B cell (primary cell): ENCODE measurements around the gene ADH4. TPM values are rescaled to one million over a fixed set of nuclear protein-coding genes. Genes with fewer than 3 reads are reported as not detected.

ENCODE experiments used
- ATAC-seq: fragments of 200-7000 bp; cut with Tn5 transposase; one replicate; pipeline ENCODE4 v1.10.0; 2021; ENCODE audit warnings: low read depth, mild to moderate bottlenecking, moderate number of reproducible peaks, moderate library complexity
- CTCF ChIA-PET: fragments of 350-600 bp; sonication (Branson Sonifier 250); formaldehyde crosslinking; loops from one replicate; lab custom pipeline; 2021; ENCODE audit warnings: antibody characterized with exemption, inconsistent platforms; lab: Charles Lee
- POLR2A ChIA-PET: fragments of 350-600 bp; sonication (Branson Sonifier 250); formaldehyde crosslinking; loops from one replicate; lab custom pipeline; 2021; ENCODE audit warnings: antibody characterized with exemption; lab: Charles Lee
- DNase-seq: peaks from one replicate; pipeline ENCODE4 v3.0.0; 2013
- H2AFZ ChIP-seq: 2 replicates; pipeline ENCODE4 v1.6.1; 2012; ENCODE audit warnings: mild to moderate bottlenecking, low read depth, low read length; ENCODE audit not compliant: insufficient read depth, poor library complexity, severe bottlenecking
- H3K27ac ChIP-seq, 2 donors: 1 replicate in 1 of 2; 2 replicates in 1 of 2; pipeline ENCODE4 v1.5.1; 2012 to 2013; ENCODE audit warnings: low read length in 2 of 2, mild to moderate bottlenecking in 2 of 2, moderate library complexity in 1 of 2
- H3K27me3 ChIP-seq, 4 experiments: fragments of 200-600 bp in 1 of 4; sonication (generic) in 1 of 4; replicated peaks in 1 of 4; 1 replicate in 2 of 4; 2 replicates in 2 of 4; pipeline versions ENCODE4 v1.6.1 to v1.7.0; 2013 to 2016; ENCODE audit warnings: low read length in 3 of 4, mild to moderate bottlenecking in 2 of 4, mixed read lengths in 1 of 4, moderate library complexity in 1 of 4; ENCODE audit not compliant: insufficient read depth in 4 of 4, control insufficient read depth in 3 of 4; ENCODE audit errors: control extremely low read depth in 1 of 4
- H3K36me3 ChIP-seq, 2 experiments: replicated peaks in 1 of 2; 1 replicate in 1 of 2; 2 replicates in 1 of 2; pipeline versions ENCODE4 v1.6.1 to v1.7.1; 2013; ENCODE audit warnings: low read length in 1 of 2; ENCODE audit not compliant: insufficient read depth in 2 of 2, control insufficient read depth in 1 of 2; ENCODE audit errors: control extremely low read depth in 1 of 2, extremely low read depth in 1 of 2
- H3K4me1 ChIP-seq, 2 donors: fragments of 200-600 bp in 1 of 2; sonication (generic) in 1 of 2; 1 replicate in 1 of 2; 2 replicates in 1 of 2; pipeline versions ENCODE4 v1.5.1 to v1.6.1; 2013 to 2017; ENCODE audit warnings: low read length in 2 of 2; ENCODE audit not compliant: control insufficient read depth in 2 of 2, insufficient read depth in 2 of 2
- H3K4me2 ChIP-seq: replicated peaks from 2 replicates; pipeline ENCODE3; 2012; ENCODE audit warnings: mild to moderate bottlenecking, low read depth, low read length; ENCODE audit not compliant: poor library complexity, severe bottlenecking
- H3K4me3 ChIP-seq, 5 experiments: fragments of 200-600 bp in 1 of 5; sonication (generic) in 1 of 5; 1 replicate in 3 of 5; 2 replicates in 2 of 5; pipeline versions ENCODE4 v1.5.1 to v1.7.0; 2011 to 2016; ENCODE audit warnings: low read length in 4 of 5, mild to moderate bottlenecking in 4 of 5, low read depth in 2 of 5, control low read depth in 1 of 5, moderate library complexity in 1 of 5; ENCODE audit not compliant: insufficient read depth in 1 of 5; ENCODE audit errors: control extremely low read depth in 1 of 5, extremely low read depth in 1 of 5
- H3K79me2 ChIP-seq: fragments of 200-600 bp; sonication (generic); one replicate; pipeline ENCODE4 v1.6.0; 2016; ENCODE audit warnings: low read length; ENCODE audit not compliant: control insufficient read depth, insufficient read depth
- H3K9ac ChIP-seq: fragments of 200-600 bp; sonication (generic); 2 replicates; pipeline ENCODE4 v1.6.1; 2017; ENCODE audit warnings: mild to moderate bottlenecking, low read length, moderate library complexity
- H3K9me3 ChIP-seq, 3 donors: one replicate each; pipeline versions ENCODE4 v1.6.1 to v1.7.1; 2013; ENCODE audit warnings: low read length in 2 of 3; ENCODE audit not compliant: control insufficient read depth in 2 of 3, insufficient read depth in 1 of 3; ENCODE audit errors: control extremely low read depth in 1 of 3
- H4K20me1 ChIP-seq: 2 replicates; pipeline ENCODE4 v1.6.0; 2012; ENCODE audit warnings: mild to moderate bottlenecking, low read length; ENCODE audit not compliant: insufficient read depth, control insufficient read depth, poor library complexity, severe bottlenecking
- H3K27ac Mint-ChIP-seq: one replicate; pipeline ENCODE4 v1.8.0; 2021; ENCODE audit warnings: mixed read lengths
- H3K27me3 Mint-ChIP-seq: one replicate; pipeline ENCODE4 v1.8.0; 2021; ENCODE audit warnings: mixed read lengths
- H3K4me1 Mint-ChIP-seq: one replicate; pipeline ENCODE4 v1.8.0; 2021; ENCODE audit warnings: mixed read lengths
- H3K4me3 Mint-ChIP-seq: one replicate; pipeline ENCODE4 v1.8.0; 2021; ENCODE audit warnings: mixed read lengths
- H3K9me3 Mint-ChIP-seq: one replicate; pipeline ENCODE4 v1.8.0; 2022; ENCODE audit warnings: mixed read lengths; ENCODE audit not compliant: insufficient read depth
- EZH2 ChIP-seq: IDR thresholded peaks from 2 replicates; pipeline ENCODE4 v1.6.1; 2012; ENCODE audit warnings: borderline replicate concordance, low read depth, mild to moderate bottlenecking, moderate library complexity, low read length; ENCODE audit not compliant: insufficient read depth, poor library complexity, severe bottlenecking
- WGBS: methylation state at CpG from one replicate; pipeline ENCODE4 v1.1.5; 2013; ENCODE audit warnings: missing lambda C conversion rate; ENCODE audit not compliant: insufficient coverage; 5-methylcytosine and 5-hydroxymethylcytosine counted together
- intact Hi-C: fragments of 100-400 bp; cut with micrococcal nuclease; formaldehyde crosslinking; loops from one replicate; pipeline ENCODE4 v1.10.0; 2022
- polyA plus RNA-seq: library from polyadenylated mRNA; depleted of rRNA; stranded (reverse); fragments of >200 nt; gene quantifications from 2 replicates; pipeline ENCODE4 v1.2.3, GENCODE V29; 2012
- total RNA-seq, 2 donors: library from RNA; stranded (reverse); fragments of 120-200 nt in 1 of 2; gene quantifications; 1 replicate in 1 of 2; 2 replicates in 1 of 2; pipeline versions ENCODE4 v1.2.3 to v1.2.4, GENCODE V29; 2013 to 2022
- TF ChIP-seq, protein P1 (sequence below): fragments of 200-600 bp; IDR thresholded peaks from one replicate; pipeline ENCODE4 v1.8.0; 2022; ENCODE audit warnings: antibody characterized with exemption, mild to moderate bottlenecking

The ADH4 gene
- total and polyA plus RNA-seq, 2 donors (not counting 1 experiment from before 2014, with no cell fraction given): not detected

DNA sequence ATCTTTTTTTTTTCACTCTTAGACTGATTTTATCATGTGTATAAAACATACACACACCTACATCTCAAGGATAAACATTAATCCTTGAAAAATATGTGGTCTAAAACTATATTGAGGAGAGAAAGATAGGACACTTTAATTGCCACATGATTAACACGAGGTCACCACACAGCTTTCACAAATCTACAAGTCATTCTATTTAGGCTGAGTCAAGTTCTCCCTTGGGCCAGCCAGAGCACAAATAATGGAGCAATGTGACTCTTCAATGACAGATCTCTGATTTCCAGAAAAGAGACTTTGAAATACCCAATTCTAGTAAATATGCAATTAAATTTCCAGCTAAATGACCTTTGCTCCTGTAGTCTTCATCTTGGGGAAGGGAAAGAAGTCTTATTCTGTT is 12.9 kb upstream of the ADH4 start:
- POLR2A ChIA-PET: no interaction called here
- Histone ChIP-seq H3K36me3 (no peaks in the 10 kb centered on the region), H3K4me2 (no peak overlapping the region), H4K20me1 (no peaks in the 10 kb centered on the region), H3K9me3 (peaks cover 0 to under 1% (median 0%) of the 10 kb centered on the region in 3 donors), H3K4me1 (no peaks in the 10 kb centered on the region), H3K27ac (no peak overlapping the region), H3K79me2 (no peaks in the 10 kb centered on the region), H3K4me3 (no peak overlapping the region), H3K9ac (no peak overlapping the region), H2AFZ (no peak overlapping the region), H3K27me3 (no peaks in the 10 kb centered on the region)
- Mint-ChIP-seq H3K27ac (no peak overlapping the region), H3K27me3 (no peaks in the 10 kb centered on the region), H3K4me1 (no peaks in the 10 kb centered on the region), H3K9me3 (no peaks in the 10 kb centered on the region), H3K4me3 (no peak overlapping the region)
- no CpG with 5 or more reads among the region's 1 CpG for WGBS
- ATAC-seq (no peak), DNase-seq (no peak)
- CTCF ChIA-PET: no interaction called here
- intact Hi-C loops: no loop called here
- TF ChIP-seq, protein P1, sequence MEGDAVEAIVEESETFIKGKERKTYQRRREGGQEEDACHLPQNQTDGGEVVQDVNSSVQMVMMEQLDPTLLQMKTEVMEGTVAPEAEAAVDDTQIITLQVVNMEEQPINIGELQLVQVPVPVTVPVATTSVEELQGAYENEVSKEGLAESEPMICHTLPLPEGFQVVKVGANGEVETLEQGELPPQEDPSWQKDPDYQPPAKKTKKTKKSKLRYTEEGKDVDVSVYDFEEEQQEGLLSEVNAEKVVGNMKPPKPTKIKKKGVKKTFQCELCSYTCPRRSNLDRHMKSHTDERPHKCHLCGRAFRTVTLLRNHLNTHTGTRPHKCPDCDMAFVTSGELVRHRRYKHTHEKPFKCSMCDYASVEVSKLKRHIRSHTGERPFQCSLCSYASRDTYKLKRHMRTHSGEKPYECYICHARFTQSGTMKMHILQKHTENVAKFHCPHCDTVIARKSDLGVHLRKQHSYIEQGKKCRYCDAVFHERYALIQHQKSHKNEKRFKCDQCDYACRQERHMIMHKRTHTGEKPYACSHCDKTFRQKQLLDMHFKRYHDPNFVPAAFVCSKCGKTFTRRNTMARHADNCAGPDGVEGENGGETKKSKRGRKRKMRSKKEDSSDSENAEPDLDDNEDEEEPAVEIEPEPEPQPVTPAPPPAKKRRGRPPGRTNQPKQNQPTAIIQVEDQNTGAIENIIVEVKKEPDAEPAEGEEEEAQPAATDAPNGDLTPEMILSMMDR: no peak
- TF ChIP-seq EZH2: no peak

GRCh38 chr4:99154658-99155342 is 10.7 kb upstream of the ADH4 start:
- H3K36me3 ChIP-seq: no peaks in the 10 kb centered on the region
- TF ChIP-seq, protein P1: no peak
- no peak for TF ChIP-seq EZH2
- no peak overlapping the region for H3K27ac ChIP-seq
- no peak overlapping the region for H3K4me3 ChIP-seq
- H3K79me2 ChIP-seq: no peaks in the 10 kb centered on the region
- no CpG with 5 or more reads among the region's 4 CpGs for WGBS
- intact Hi-C loops: no loop called here
- no peak for DNase-seq
- Mint-ChIP-seq H3K27ac (no peak overlapping the region), H3K4me1 (no peaks in the 10 kb centered on the region), H3K4me3 (no peak overlapping the region), H3K27me3 (no peaks in the 10 kb centered on the region), H3K9me3 (peaks cover 4% of the 10 kb centered on the region)
- no peaks in the 10 kb centered on the region for H3K27me3 ChIP-seq
- POLR2A ChIA-PET: no interaction called here
- H2AFZ ChIP-seq: no peak overlapping the region
- no peak overlapping the region for H3K4me2 ChIP-seq
- no peaks in the 10 kb centered on the region for H4K20me1 ChIP-seq
- H3K9me3 ChIP-seq: peaks cover 0 to 2% (median 1%) of the 10 kb centered on the region in 3 donors
- CTCF ChIA-PET: no interaction called here
- H3K9ac ChIP-seq: no peak overlapping the region
- no peak for ATAC-seq
- H3K4me1 ChIP-seq: no peaks in the 10 kb centered on the region
